Natural killer cell (primary cell): Measurements from ENCODE around the gene FOXN3. TPM values are rescaled to one million over a fixed set of nuclear protein-coding genes. Genes with fewer than 3 reads are reported as not detected.

ENCODE experiments used
- ATAC-seq, 3 donors: fragments of 150-1000 bp in 2 of 3; fragments of 200-7000 bp in 1 of 3; cut with Tn5 transposase; 1 replicate in 1 of 3; 2 replicates in 2 of 3; pipeline ENCODE4 v1.10.0; 2021; ENCODE audit warnings: mild to moderate bottlenecking in 2 of 3, moderate library complexity in 2 of 3
- DNase-seq, 2 donors: peaks; one replicate each; pipeline versions ENCODE4 v3.0.0 to v3.0.0-alpha.2; 2013 to 2021; ENCODE audit warnings: mixed read lengths in 1 of 2
- H3K27ac ChIP-seq: one replicate; pipeline ENCODE4 v1.5.1; 2013; ENCODE audit warnings: mild to moderate bottlenecking, low read length
- H3K27me3 ChIP-seq: one replicate; pipeline ENCODE4 v1.6.1; 2013; ENCODE audit warnings: low read length; ENCODE audit not compliant: control insufficient read depth, insufficient read depth
- H3K36me3 ChIP-seq: one replicate; pipeline ENCODE4 v1.6.1; 2013; ENCODE audit warnings: low read length; ENCODE audit not compliant: control insufficient read depth, insufficient read depth
- H3K4me1 ChIP-seq: one replicate; pipeline ENCODE4 v1.6.1; 2013; ENCODE audit warnings: low read length; ENCODE audit not compliant: control insufficient read depth, insufficient read depth
- H3K4me3 ChIP-seq: one replicate; pipeline ENCODE4 v1.5.1; 2013; ENCODE audit warnings: low read length
- H3K9me3 ChIP-seq: one replicate; pipeline ENCODE4 v1.6.1; 2013; ENCODE audit warnings: low read length; ENCODE audit not compliant: control insufficient read depth, insufficient read depth
- H3K27ac Mint-ChIP-seq, 2 donors: one replicate each; pipeline ENCODE4 v1.8.0; 2022; ENCODE audit warnings: mild to moderate bottlenecking in 2 of 2, mixed read lengths in 2 of 2, moderate library complexity in 1 of 2
- H3K27me3 Mint-ChIP-seq, 2 donors: one replicate each; pipeline ENCODE4 v1.8.0; 2022; ENCODE audit warnings: low read depth in 2 of 2, mixed read lengths in 2 of 2
- H3K36me3 Mint-ChIP-seq: one replicate; pipeline ENCODE4 v1.8.0; 2022; ENCODE audit warnings: mixed read lengths
- H3K4me1 Mint-ChIP-seq, 2 donors: one replicate each; pipeline ENCODE4 v1.8.0; 2022; ENCODE audit warnings: mixed read lengths in 2 of 2
- H3K4me3 Mint-ChIP-seq: one replicate; pipeline ENCODE4 v1.8.0; 2022; ENCODE audit warnings: mild to moderate bottlenecking, moderate library complexity, mixed read lengths
- H3K9me3 Mint-ChIP-seq, 2 donors: one replicate each; pipeline ENCODE4 v1.8.0; 2022; ENCODE audit warnings: mixed read lengths in 2 of 2
- CTCF ChIP-seq: fragments of 200-600 bp; IDR thresholded peaks from one replicate; pipeline ENCODE4 v1.8.0; 2022; ENCODE audit warnings: antibody characterized with exemption
- WGBS: methylation state at CpG from one replicate; pipeline ENCODE4 v1.1.7; 2013; ENCODE audit warnings: missing lambda C conversion rate; ENCODE audit not compliant: insufficient coverage; 5-methylcytosine and 5-hydroxymethylcytosine counted together
- intact Hi-C: fragments of 100-400 bp; cut with micrococcal nuclease; formaldehyde crosslinking; loops from one replicate; pipeline ENCODE4 v1.14.2; 2022
- total RNA-seq, 4 donors: library from RNA; stranded (reverse); fragments of 120-200 nt in 1 of 4; gene quantifications; one replicate each; pipeline versions ENCODE4 v1.2.3 to v1.2.4, GENCODE V29; 2013 to 2022

The FOXN3 gene
- total RNA-seq, 3 donors from 2014 or later (not counting 1 experiment from before 2014, with no cell fraction given), result 209 to 216 (median 209) TPM

- intact Hi-C loops, result loop anchor here (5.0 to 10.0 kb wide), 3 partner anchors 259 to 1414 kb away; no protein-coding TSS in a partner anchor
- H3K27me3 ChIP-seq, result no peaks in the 10 kb centered on the region
- no peaks in the 10 kb centered on the region for H3K27me3 Mint-ChIP-seq
- no peak for ATAC-seq
- WGBS, result 94% methylated on average over 8 of the region's 12 CpGs
- no peaks in the 10 kb centered on the region for H3K9me3 Mint-ChIP-seq
- H3K4me3 Mint-ChIP-seq, result no peak overlapping the region
- no peaks in the 10 kb centered on the region for H3K36me3 ChIP-seq
- no peak overlapping the region for H3K27ac ChIP-seq
- TF ChIP-seq CTCF, result no peak
- peaks cover 69 to 83% of the 10 kb centered on the region in 2 donors for H3K4me1 Mint-ChIP-seq
- H3K4me3 ChIP-seq, result no peak overlapping the region
- no peaks in the 10 kb centered on the region for H3K9me3 ChIP-seq
- no peaks in the 10 kb centered on the region for H3K36me3 Mint-ChIP-seq
- peak overlapping the region in 1 of 2 donors; percentile 38 for H3K27ac Mint-ChIP-seq
- no peak for DNase-seq
- H3K4me1 ChIP-seq, result peaks cover 50% of the 10 kb centered on the region
Measured at GRCh38 chr14:89368490-89369477, 48.2 kb downstream of the FOXN3 start.

- Histone ChIP-seq H3K4me1 (peaks cover 48% of the 10 kb centered on the region), H3K4me3 (no peak overlapping the region), H3K36me3 (peaks cover 2% of the 10 kb centered on the region), H3K27me3 (no peaks in the 10 kb centered on the region), H3K27ac (no peak overlapping the region), H3K9me3 (peaks cover 2% of the 10 kb centered on the region)
- Mint-ChIP-seq H3K4me1 (peaks cover 70 to 85% of the 10 kb centered on the region in 2 donors), H3K4me3 (no peak overlapping the region), H3K27me3 (no peaks in the 10 kb centered on the region), H3K36me3 (no peaks in the 10 kb centered on the region), H3K9me3 (no peaks in the 10 kb centered on the region), H3K27ac (no peak overlapping the region)
- ATAC-seq (no peak), DNase-seq (no peak)
- intact Hi-C loops, result loop anchor here (5.0 to 10.0 kb wide), 3 partner anchors 260 to 1413 kb away; no protein-coding TSS in a partner anchor
- TF ChIP-seq CTCF, result no peak
- WGBS, result 71% methylated on average over 8 of the region's 8 CpGs
Measured at GRCh38 chr14:89367779-89368120, 49.3 kb downstream of the FOXN3 start.

GRCh38 chr14:89366864-89367778 is 49.9 kb downstream of the FOXN3 start:
- H3K27me3 Mint-ChIP-seq, result no peaks in the 10 kb centered on the region
- intact Hi-C loops, result loop anchor here (5.0 to 10.0 kb wide), 3 partner anchors 260 to 1412 kb away; no protein-coding TSS in a partner anchor
- peak overlapping the region; percentile 26 to 27 for H3K27ac Mint-ChIP-seq
- H3K9me3 Mint-ChIP-seq, result no peaks in the 10 kb centered on the region
- H3K9me3 ChIP-seq, result peaks cover 3% of the 10 kb centered on the region
- ATAC-seq (no peak), DNase-seq (no peak)
- no peaks in the 10 kb centered on the region for H3K27me3 ChIP-seq
- H3K4me3 ChIP-seq, result no peak overlapping the region
- H3K36me3 Mint-ChIP-seq, result no peaks in the 10 kb centered on the region
- peaks cover 65 to 78% of the 10 kb centered on the region in 2 donors for H3K4me1 Mint-ChIP-seq
- peaks cover 47% of the 10 kb centered on the region for H3K4me1 ChIP-seq
- no peak for TF ChIP-seq CTCF
- peaks cover 2% of the 10 kb centered on the region for H3K36me3 ChIP-seq
- H3K27ac ChIP-seq, result no peak overlapping the region
- WGBS, result 94% methylated on average over 18 of the region's 19 CpGs
- no peak overlapping the region for H3K4me3 Mint-ChIP-seq
